GM21390 (cell line): ENCODE results near the gene PRR22.
"Not testable (repeated sequence)": the region's sequence is repeated elsewhere in the genome, so short reads cannot be mapped to it uniquely, and the experiment has no call there.

Experiments used
- ATAC-seq: cut with Tn5 transposase; IDR thresholded peaks from one replicate; pipeline ENCODE4 v1.9.1; 2021; ENCODE audit not compliant: unreplicated experiment

PRR22 gene

GRCh38 chr19:5762608-5763217, 21.8 kb downstream of the PRR22 start:
- ATAC-seq: no peak

- no peak for ATAC-seq
Measured at GRCh38 chr19:5753743-5754142, 30.8 kb downstream of the PRR22 start.

GRCh38 chr19:5751709-5752108, 32.8 kb downstream of the PRR22 start:
- ATAC-seq: no peak

DNA sequence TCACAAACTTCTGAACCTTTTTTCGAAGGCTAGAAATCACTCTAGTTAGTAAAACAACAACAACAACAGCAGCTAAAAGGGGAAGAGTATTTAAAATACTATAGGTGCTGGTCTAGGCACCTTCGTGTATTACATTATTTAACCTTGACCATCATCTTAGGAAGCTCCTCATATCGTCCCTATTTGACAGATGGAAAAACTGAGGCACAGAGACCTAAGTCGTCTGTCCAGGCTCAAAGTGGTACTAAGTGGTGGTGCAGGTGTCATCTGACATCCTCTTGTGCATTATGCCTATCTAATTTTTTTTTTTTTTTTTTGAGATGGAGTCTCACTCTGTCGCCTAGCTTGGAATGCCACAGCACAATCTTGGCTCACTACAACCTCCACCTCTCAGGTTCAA, 35.0 kb downstream of the PRR22 start:
- ATAC-seq: no peak

GRCh38 chr19:5748920-5749319, 35.6 kb downstream of the PRR22 start:
- not testable (repeated sequence) for ATAC-seq

DNA sequence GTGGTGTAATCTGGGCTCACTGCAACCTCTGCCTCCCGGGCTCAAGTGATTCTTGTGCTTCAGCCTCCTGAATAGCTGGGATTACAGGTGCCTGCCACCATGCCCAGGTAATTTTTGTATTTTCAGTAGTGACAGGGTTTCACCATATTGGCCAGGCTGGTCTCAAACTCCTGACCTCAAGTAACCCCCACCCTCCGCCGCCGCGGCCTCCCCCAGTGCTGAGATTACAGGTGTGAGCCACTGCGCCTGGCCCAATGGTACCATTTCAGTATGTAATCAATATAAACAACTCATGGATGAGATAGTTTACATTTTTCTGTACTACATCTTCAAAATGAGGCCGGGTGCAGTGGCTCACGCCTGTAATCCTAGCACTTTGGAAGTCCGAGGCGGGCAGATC, 39.5 kb downstream of the PRR22 start:
- ATAC-seq: not testable (repeated sequence)

DNA sequence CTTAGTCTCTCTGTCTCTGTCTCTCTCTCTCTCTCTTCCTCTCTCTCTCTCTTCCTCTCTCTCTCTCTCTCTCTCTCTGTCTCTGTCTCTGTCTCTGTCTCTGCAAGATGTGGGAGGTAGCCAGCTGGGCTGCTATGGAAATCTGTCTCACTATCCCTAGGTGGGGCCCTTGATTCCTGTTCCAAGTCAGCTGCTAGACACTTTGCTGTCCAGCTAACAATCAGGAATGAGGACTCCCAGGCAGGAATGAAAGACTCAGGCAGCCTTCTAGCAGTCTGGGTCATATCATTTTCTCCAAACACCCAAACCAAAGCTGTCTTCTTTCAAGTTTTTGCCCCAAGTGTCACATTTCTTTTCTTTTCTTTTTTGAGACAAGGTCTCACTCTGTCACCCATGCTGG, 40.9 kb downstream of the PRR22 start:
- no peak for ATAC-seq

DNA sequence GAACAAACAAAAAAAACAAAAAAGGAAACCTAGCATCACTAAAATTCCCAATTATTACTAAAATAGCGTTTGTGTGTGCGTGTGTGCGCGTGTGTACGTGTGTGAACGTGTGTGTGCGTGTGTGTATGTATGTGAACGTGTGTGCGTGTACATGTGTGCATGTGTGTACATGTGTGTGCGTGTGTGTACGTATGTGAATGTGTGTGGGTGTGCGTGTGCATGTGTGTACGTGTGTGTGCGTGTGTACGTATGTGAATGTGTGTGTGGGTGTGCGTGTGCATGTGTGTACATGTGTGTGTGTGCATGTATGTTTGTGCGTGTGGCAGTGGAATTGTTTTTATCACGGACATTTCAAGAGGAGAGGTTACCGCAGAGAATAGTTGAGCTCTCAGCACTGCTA, 42.5 kb downstream of the PRR22 start:
- ATAC-seq: no peak

DNA sequence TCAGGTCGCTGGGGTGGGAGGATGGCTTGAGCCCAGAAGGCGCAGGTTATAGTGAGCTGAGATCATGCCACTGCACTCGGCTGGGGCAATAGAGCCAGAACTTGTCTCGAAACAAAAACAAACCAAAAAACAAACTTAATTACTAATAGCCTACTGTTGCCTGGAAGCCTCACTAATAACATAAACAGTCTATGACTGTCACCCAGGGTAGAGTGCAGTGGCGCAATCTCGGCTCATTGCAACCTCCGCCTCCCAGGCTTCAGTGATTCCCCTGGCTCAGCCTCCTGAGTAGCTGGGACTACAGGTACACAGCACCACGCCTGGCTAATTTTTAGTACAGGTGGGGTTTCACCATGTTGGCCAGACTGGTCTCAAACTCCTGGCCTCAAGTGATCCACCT, 46.1 kb downstream of the PRR22 start:
- no peak for ATAC-seq

GRCh38 chr19:5733172-5733571, 51.4 kb downstream of the PRR22 start:
- not testable (repeated sequence) for ATAC-seq
